Prostate gland (tissue), 2 donors: ENCODE results near the gene CFAP92.

Experiments
- CTCF ChIP-seq, 4 experiments: fragments of 200-600 bp in 2 of 4; fragments of 450-650 bp in 2 of 4; sonication (generic) in 2 of 4; IDR thresholded peaks; 1 replicate in 3 of 4; 2 replicates in 1 of 4; pipeline ENCODE4 v1.5.1; 2016 to 2019; ENCODE audit warnings: antibody characterized with exemption in 4 of 4, mild to moderate bottlenecking in 2 of 4, moderate library complexity in 2 of 4
- POLR2A ChIP-seq: fragments of 450-650 bp; IDR thresholded peaks from one replicate; pipeline ENCODE4 v1.6.1; 2016; ENCODE audit warnings: antibody characterized with exemption, mild to moderate bottlenecking
- POLR2AphosphoS5 ChIP-seq: sonication (generic); formaldehyde crosslinking; IDR thresholded peaks from one replicate; pipeline ENCODE4 v1.6.1; 2017; ENCODE audit warnings: antibody characterized with exemption

GRCh38 chr3:128872744-128873143 is 121.1 kb downstream of the CFAP92 start:
- TF ChIP-seq POLR2A, result no peak
- no peak for TF ChIP-seq CTCF (IDR thresholded peaks at IDR 0.05)
- no peak for TF ChIP-seq POLR2AphosphoS5
